ENCODE data around the gene CCDC175.

The CCDC175 gene

GRCh38 chr14:59478540-59478939 lies 98.1 kb downstream of the CCDC175 start:
- TF ChIP-seq, protein P1, sequence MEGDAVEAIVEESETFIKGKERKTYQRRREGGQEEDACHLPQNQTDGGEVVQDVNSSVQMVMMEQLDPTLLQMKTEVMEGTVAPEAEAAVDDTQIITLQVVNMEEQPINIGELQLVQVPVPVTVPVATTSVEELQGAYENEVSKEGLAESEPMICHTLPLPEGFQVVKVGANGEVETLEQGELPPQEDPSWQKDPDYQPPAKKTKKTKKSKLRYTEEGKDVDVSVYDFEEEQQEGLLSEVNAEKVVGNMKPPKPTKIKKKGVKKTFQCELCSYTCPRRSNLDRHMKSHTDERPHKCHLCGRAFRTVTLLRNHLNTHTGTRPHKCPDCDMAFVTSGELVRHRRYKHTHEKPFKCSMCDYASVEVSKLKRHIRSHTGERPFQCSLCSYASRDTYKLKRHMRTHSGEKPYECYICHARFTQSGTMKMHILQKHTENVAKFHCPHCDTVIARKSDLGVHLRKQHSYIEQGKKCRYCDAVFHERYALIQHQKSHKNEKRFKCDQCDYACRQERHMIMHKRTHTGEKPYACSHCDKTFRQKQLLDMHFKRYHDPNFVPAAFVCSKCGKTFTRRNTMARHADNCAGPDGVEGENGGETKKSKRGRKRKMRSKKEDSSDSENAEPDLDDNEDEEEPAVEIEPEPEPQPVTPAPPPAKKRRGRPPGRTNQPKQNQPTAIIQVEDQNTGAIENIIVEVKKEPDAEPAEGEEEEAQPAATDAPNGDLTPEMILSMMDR (IDR thresholded peaks at IDR 0.05), result no peak
- H3K4me2 ChIP-seq (ENCODE audit: low read length), result no peak overlapping the region

GRCh38 chr14:59475709-59476108 lies 100.9 kb downstream of the CCDC175 start:
- Histone ChIP-seq H3K4me2 (ENCODE audit: low read length) (no peak overlapping the region), H3K4me1 (no peaks in the 10 kb centered on the region), H3K9me3 (ENCODE audit: control insufficient read depth, low read length) (no peaks in the 10 kb centered on the region), H2AFZ (no peak overlapping the region), H3K79me2 (no peaks in the 10 kb centered on the region), H3K4me3 (ENCODE audit: low read depth, low read length) (no peak overlapping the region), H3K27me3 (ENCODE audit: control insufficient read depth, insufficient read depth, low read length) (no peaks in the 10 kb centered on the region), H3K9ac (no peak overlapping the region), H3K36me3 (ENCODE audit: control insufficient read depth, insufficient read depth, low read length) (no peaks in the 10 kb centered on the region), H3K27ac (no peak overlapping the region)
- TF ChIP-seq, protein P1 (IDR thresholded peaks at IDR 0.05), result no peak

More at GRCh38 chr14:59478540-59478939, 98.1 kb downstream of the CCDC175 start:
- no peaks in the 10 kb centered on the region for H3K36me3 ChIP-seq (ENCODE audit: control insufficient read depth, insufficient read depth, low read length)
- peaks cover 11% of the 10 kb centered on the region for H3K4me1 ChIP-seq
- H3K4me3 ChIP-seq (ENCODE audit: low read depth, low read length), result no peak overlapping the region
- H3K9me3 ChIP-seq (ENCODE audit: control insufficient read depth, low read length), result no peaks in the 10 kb centered on the region
- H3K9ac ChIP-seq, result no peak overlapping the region
- H3K27me3 ChIP-seq (ENCODE audit: control insufficient read depth, insufficient read depth, low read length), result no peaks in the 10 kb centered on the region
- no peak overlapping the region for H2AFZ ChIP-seq
- no peak overlapping the region for H3K27ac ChIP-seq
- H3K79me2 ChIP-seq, result no peaks in the 10 kb centered on the region

DNA sequence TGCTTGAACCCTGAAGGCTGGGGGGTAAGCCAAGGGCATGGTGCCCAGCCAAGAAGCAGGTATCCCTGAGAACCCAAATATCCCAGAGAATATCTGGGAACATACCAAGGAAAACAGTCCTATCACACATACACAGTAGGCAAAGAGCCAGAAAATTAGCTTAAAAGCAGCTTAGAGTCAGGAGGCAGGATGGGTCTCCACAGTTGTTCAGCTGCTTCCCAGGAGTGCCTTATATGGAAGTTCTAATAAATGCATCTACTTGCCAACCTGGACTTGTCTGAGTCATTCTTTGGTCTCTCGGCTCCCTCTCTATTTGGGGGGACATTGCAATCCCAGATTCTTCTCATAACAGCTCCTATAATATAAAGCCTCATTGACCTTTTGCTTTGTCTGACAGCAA lies 102.4 kb downstream of the CCDC175 start:
- H3K9me3 ChIP-seq (ENCODE audit: control insufficient read depth, low read length), result no peaks in the 10 kb centered on the region
- no peaks in the 10 kb centered on the region for H3K27me3 ChIP-seq (ENCODE audit: control insufficient read depth, insufficient read depth, low read length)
- no peaks in the 10 kb centered on the region for H3K79me2 ChIP-seq
- H3K36me3 ChIP-seq (ENCODE audit: control insufficient read depth, insufficient read depth, low read length), result no peaks in the 10 kb centered on the region
- H3K27ac ChIP-seq, result no peak overlapping the region
- H3K4me1 ChIP-seq, result no peaks in the 10 kb centered on the region
- no peak overlapping the region for H3K4me3 ChIP-seq (ENCODE audit: low read depth, low read length)
- TF ChIP-seq, protein P1 (IDR thresholded peaks at IDR 0.05), result no peak
- no peak overlapping the region for H3K9ac ChIP-seq
- H2AFZ ChIP-seq, result no peak overlapping the region
- H3K4me2 ChIP-seq (ENCODE audit: low read length), result no peak overlapping the region

- H3K4me2 ChIP-seq (ENCODE audit: low read length), result peak within 1 kb of the TSS; percentile 94
- peak within 1 kb of the TSS; percentile 63 for H3K4me3 ChIP-seq (ENCODE audit: low read depth, low read length)
- no peaks in the 10 kb centered on the region for H3K27me3 ChIP-seq (ENCODE audit: control insufficient read depth, insufficient read depth, low read length)
- TF ChIP-seq, protein P1 (IDR thresholded peaks at IDR 0.05), result no peak
- H3K79me2 ChIP-seq, result no peaks in the 10 kb centered on the region
- peaks cover 5% of the 10 kb centered on the region for H3K4me1 ChIP-seq
- peak within 1 kb of the TSS; percentile 95 for H2AFZ ChIP-seq
- no peaks in the 10 kb centered on the region for H3K36me3 ChIP-seq (ENCODE audit: control insufficient read depth, insufficient read depth, low read length)
- H3K27ac ChIP-seq, result peak within 1 kb of the TSS; percentile 80
- peak within 1 kb of the TSS; percentile 44 for H3K9ac ChIP-seq
- H3K9me3 ChIP-seq (ENCODE audit: control insufficient read depth, low read length), result no peaks in the 10 kb centered on the region
These were observed 111.1 kb downstream of the CCDC175 start, which contains the start of gene GPR135 for GRCh38 chr14:59465316-59466135. Gene GPR135 (minus strand): TSS chr14:59465380. CDS start chr14:59465226, 154 bp downstream.
